GM19468 (cell line): Measurements from ENCODE around the gene ZMYND15.
"Not testable (repeated sequence)": the region's sequence is repeated elsewhere in the genome, so short reads cannot be mapped to it uniquely, and the experiment has no call there.

ENCODE experiments used
- ATAC-seq: cut with Tn5 transposase; IDR thresholded peaks from one replicate; pipeline ENCODE4 v1.9.1; 2021; ENCODE audit warnings: mild to moderate bottlenecking, moderate library complexity, moderate number of reproducible peaks; ENCODE audit not compliant: unreplicated experiment; ENCODE audit errors: extremely low read depth

Gene ZMYND15

DNA sequence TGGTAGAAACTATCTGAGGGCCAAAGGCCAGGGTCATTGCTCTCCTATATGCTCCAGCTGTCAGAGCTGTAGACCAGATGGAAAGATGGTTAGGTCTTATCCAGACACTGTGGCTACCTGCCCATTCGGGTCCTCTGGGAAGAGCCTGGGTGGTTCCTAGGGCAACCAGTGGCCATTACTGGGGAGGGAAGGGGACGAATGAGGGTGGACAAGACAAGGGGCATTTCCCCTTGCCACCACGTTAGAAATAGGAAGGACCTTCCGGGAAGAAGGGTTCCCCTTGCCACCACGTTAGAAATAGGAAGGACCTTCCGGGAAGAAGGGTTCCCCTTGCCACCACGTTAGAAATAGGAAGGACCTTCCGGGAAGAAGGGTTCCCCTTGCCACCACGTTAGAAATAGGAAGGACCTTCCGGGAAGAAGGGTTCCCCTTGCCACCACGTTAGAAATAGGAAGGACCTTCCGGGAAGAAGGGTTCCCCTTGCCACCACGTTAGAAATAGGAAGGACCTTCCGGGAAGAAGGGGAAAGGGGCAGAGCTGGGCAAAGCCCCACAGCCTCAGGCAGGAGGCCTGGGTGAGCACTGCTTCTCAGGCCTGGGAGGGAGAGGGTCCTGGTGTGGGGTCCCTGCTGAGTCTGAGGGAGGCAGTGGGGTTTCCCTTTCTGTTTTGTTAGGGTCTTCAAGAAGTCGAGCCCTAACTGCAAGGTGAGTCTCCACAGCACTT, 25.1 kb upstream of the ZMYND15 start:
- not testable (repeated sequence) for ATAC-seq

DNA sequence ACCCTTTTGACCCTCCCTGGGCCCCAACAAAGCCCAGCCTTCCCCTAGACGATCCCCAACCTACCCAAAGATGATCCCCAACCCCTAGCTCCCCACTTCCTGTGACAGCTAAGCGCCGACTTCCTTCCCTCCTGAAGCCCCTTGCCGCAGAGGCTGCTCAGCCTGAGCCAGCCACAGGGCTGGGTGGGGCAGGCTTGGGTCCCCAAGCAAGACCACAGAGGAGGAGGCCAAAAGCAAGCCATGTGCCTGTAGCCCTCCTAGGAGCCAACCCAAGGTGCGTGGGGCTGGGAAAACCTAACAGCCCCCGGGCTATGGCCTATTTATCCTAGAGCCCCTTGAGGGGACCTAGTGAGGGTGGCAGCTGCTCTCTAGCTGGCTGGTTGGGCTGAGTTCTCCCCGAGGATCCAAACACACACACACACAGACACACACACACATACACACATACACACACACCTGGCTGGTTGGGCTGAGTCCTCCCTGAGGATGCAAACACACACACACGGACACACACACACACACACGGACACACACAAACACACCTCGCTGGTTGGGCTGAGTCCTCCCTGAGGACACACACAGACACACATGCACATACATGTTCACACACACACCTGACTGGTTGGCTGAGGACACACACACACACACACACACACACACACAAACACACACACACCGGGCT, 24.4 kb upstream of the ZMYND15 start:
- ATAC-seq = no peak

DNA sequence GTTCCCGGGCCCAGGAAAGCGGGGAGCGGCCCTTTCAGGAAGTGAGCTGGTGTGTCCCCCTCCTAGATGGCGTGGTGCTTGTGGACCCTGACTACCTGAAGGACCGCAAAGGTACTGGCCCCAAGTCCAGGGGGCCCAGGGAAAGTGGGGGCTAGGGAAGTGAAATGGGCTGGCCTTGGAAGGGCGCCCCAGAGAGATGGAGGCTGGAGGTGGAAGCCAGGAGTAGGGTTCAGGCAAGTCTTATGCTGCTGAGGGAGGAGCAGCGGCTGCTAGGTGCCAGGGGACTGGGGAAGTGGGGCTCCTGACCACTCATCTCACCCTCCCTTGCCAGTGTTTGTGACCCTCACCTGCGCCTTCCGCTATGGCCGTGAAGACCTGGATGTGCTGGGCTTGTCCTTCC, 23.6 kb upstream of the ZMYND15 start:
- no peak for ATAC-seq

DNA sequence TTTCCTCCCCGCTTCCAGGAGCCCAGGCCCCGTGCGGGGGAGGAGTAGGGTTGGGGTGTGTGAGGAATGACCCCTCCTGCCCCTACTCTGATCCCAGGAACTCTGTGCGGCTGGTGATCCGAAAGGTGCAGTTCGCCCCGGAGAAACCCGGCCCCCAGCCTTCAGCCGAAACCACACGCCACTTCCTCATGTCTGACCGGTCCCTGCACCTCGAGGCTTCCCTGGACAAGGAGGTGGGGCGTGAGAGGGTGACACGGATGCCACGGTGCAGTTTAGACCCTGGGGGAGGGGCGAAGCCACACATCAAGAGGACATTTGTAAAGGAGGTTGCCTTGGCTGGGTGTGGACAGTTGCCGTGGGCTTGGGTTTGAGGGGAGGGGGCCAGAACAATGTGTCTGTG, 21.8 kb upstream of the ZMYND15 start:
- no peak for ATAC-seq

DNA sequence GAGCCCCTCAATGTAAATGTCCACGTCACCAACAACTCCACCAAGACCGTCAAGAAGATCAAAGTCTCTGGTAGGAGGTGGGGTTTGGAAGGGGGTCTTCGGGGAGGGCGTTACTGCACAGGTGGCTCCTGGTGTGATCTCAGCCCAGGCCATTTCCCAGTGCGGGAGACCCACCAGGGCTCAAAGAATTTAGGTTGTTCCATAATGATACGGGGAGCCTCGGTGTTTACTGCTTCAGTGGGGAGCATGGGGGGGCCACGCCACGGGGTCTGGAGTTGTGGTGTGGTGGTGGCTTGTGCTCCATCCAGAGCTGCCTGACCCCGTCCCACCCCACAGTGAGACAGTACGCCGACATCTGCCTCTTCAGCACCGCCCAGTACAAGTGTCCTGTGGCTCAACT, 21.4 kb upstream of the ZMYND15 start:
- ATAC-seq = no peak

DNA sequence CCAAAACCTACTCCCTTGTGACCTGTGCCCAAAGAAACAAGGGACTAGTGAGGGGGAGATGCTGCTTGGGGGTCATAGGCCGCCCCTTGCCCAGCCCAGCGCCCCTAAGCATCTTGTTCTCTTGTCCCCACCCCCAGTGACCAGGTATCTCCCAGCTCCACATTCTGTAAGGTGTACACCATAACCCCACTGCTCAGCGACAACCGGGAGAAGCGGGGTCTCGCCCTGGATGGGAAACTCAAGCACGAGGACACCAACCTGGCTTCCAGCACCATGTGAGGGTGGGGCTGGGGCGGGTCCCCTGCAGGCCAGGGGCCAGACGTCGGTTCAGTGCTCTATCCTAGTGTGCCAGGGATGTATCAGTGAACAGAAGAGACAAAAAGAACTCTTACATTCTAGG, 20.5 kb upstream of the ZMYND15 start:
- no peak for ATAC-seq

DNA sequence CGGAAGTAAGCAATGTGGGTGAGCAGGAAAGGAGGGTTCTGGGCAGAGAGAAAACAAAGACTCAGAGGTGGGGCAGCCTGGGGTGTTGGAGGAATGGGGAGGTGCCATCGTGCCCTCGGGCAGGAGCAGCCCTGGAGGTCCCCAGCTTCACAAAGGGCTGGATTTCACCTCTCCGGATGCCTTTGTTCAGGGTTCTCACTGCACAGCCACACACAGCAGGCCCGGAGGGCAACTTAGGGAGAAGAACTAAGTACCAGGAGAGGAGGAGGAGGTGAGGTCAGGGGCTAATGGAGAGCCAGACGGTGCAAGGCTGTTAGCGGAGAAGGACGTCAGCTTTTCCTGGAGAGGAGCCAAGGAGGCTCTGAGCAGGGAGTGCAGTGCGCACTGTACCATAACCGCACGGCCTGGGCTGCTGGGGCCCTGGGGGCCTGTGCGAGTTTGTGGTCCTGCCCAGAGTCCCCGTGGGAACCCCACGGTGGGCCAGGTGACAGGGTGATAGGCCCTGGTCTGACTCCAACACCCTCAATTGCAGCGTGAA, 19.9 kb upstream of the ZMYND15 start:
- ATAC-seq = no peak

DNA sequence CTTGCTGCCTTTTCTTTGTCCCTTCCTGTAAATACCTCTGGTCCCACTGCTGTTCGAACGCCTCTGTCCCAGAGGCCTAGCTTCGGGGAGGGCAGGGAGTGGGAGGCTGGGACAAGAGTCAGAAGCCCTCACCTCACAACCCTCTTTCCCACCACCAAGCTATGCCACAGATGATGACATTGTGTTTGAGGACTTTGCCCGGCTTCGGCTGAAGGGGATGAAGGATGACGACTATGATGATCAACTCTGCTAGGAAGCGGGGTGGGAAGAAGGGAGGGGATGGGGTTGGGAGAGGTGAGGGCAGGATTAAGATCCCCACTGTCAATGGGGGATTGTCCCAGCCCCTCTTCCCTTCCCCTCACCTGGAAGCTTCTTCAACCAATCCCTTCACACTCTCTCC, 18.8 kb upstream of the ZMYND15 start:
- ATAC-seq = no peak

DNA sequence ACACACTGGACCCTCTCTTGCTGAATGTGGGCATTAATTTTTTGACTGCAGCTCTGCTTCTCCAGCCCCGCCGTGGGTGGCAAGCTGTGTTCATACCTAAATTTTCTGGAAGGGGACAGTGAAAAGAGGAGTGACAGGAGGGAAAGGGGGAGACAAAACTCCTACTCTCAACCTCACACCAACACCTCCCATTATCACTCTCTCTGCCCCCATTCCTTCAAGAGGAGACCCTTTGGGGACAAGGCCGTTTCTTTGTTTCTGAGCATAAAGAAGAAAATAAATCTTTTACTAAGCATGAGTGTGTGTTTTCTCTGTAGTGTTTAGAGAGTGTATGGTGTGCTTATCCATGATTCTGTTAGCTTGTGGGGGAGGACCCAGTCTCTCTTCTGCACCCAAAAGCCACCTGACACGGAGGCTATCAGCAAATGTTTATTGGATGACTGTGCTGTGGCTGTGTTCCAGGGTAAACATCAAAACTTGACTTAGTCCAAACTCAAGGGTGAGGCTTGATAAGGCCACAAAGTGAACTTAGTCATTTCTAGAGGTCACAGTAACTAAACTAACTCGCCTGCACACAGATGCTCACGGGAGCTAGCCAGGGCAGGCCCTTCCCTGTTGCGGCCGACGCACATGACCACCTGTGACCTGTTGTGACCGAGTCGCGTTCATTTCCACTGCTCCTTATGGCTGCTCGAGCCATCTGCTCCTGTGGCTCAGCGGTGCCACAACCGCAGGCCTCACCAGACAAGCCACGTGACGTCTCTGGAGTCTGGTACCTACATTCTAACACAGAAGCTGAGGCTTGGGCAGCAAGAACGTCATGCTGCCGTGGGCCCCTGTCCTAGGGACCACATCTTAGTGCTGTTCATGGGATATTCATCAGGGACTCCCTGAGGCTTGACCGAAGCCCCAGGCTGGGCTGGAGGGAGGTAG, 18.2 kb upstream of the ZMYND15 start:
- ATAC-seq = no peak

DNA sequence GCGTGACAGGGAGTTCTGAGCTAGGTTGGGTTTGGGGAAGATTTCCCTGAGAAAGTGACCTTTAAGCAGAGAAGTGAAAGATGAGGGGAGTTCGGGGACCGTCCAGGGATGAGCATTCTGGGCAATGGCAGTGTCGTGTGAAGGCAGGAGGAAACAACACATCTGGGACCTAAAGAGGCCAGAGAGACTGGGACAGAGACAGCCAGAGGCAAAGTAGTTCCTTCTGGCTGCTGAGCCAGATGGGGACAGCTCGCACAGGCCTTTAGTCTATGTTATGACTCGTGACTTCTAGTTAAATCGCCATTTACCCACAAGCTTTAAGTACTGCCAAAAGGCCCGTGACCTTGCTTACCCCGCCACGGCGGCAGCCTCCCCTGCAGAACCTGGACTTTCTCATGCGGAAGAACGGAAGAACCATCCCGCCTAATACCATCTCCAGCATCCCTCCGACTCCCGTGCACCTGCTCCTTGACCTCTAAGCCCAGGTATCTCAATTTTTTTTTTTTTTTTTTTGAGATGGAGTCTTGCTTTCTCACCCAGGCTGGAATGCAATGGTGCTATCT, 16.9 kb upstream of the ZMYND15 start:
- no peak for ATAC-seq

DNA sequence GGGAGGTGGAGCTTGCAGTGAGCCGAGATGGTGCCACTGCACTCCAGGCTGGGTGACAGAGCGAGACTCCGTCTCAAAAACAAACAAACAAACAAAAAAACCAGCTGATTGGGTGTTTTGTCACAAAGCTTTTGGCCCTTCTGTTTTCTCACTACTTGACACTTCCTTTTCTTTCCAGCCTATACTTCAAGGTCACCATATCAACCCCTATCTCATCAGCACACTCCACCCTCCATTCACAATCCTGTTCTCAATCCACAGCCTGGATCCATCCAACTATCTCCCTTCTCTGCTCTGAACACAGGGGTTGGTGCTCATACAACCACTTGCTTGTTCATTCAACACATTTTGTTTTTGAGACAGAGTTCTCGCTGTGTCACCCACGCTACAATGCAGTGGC, 15.0 kb upstream of the ZMYND15 start:
- no peak for ATAC-seq

DNA sequence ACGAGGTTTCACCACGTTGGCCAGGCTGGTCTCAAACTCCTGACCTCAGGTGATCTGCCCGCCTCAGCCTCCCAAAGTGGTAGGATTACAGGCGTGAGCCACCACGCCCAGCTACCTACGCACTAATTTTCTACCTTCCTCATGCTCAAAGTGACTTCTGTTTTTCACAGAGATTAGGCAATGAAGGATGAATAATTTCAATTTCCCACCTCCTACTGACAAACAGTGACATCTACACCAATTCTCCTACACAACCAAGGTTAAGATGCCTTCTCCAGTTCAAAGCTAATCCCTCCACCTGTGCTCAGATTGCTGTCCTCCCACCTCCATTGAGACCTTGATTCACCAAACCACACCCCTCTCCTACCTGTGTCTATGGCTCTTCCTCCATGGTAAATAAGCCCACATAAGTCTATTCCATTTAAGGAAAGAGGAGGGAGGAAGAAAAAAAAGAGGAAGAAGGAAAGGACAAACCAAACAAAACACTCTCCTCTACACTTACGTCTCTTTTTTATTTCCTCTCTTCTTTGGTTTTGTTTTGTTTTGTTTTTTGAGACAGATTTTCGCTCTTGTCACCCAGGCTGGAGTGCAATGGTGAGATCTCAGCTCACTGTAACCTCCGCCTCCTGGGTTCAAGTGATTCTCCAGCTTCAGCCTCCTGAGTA, 13.9 kb upstream of the ZMYND15 start:
- no peak for ATAC-seq

DNA sequence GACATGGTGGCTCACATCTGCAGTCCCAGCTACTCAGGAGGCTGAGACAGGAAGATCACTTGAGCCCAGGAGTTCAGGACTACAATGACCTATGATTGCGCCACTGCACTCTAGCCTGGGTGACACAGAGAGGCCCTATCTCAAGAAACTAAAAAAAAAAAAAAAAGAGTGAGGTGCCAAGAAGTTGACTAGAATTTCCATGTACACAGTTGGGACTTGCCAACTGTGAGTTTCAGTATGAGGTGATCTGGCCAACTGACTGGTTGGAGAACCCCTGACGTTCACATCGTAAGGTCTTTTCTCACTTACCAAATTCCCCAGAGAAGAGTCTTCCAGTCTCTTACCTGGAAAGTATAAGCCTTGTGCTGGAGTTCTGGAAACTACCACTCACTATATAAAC, 11.5 kb upstream of the ZMYND15 start:
- ATAC-seq = no peak

DNA sequence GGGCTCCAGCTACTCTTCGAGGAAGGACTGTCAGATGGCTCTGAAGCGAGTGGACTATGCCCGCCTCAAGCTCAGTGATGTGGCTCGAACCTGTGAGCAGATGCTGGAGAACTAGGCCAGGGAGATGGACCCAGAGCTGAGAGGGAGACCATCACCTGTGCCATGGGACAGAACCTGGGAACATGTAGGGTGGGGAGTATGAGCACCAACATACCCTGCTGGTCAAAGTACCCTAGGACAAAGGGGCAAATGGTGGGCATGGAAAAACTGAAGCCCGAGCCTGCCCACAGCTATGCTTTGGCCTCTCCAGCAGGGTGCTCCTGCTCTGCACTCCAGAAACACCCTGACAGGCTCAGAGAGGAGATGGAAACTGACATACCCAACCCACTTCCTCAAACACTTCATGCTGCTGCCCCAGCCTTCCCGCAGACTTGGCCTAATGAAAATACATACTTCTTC, 6.5 kb upstream of the ZMYND15 start:
- ATAC-seq = no peak

DNA sequence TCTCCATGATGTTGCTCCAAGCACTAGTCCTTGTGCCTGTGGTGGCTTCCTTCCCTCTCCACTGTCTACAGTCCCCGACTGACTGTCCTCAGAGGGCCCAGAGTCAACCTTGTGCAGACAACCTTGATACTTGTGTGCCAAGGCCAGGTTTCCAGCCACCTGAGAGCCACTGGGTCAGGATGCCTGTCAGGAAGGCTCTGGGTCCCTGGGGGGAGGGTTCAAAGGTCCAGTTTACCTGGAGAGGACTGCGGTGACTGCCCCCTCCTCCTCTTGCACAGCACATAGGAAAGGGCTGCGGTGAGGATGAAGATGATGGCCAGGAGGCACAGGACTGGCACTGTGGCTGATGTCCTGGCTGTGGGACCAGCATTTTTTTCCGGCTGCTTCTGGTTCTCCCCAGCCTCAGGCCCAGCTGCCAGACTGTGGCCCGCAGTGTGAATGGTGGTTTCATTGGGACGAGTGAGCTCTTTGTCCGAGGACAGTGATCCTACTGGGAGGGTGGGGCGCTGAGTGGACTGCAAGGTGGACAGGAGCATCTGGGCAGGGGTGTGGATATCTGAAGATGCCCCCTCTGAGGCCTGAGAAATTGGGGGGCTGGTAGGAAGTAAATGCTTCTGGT, 4.7 kb upstream of the ZMYND15 start:
- ATAC-seq = no peak

DNA sequence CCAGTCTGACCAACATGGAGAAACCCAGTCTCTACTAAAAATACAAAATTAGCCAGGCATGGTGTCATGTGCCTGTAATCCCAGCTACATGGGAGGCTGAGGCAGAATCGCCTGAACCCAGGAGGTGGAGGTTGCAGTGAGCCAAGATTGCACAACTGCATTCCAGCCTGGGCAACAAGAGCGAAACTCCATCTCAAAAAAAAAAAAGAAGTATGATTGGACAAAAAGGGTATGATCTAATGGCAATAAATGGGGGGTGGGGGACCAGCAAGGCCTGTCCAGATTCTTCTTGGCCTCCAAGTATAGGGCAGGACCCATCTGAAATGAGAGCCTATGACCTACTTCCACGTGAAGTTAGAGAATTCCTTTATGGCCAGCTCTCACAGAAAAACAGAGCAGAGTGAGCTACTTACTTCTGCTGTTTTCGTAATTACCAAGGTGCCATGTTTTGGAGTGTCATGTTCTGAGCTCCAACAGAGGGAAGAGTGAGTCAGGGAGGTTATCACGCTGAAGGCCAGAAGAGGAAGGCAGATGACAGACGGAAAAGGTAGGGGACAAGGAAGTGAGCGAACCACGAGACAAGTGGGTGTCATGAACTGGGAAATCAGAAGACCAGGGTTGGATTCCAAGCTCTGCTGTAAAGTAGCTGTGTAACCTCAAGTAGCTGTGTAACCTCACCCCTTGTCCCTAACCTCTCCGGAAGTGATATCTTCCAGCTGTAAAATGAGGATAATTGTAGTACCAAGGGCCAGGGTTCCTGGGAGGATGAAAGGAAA, 3.6 kb upstream of the ZMYND15 start:
- ATAC-seq = no peak

DNA sequence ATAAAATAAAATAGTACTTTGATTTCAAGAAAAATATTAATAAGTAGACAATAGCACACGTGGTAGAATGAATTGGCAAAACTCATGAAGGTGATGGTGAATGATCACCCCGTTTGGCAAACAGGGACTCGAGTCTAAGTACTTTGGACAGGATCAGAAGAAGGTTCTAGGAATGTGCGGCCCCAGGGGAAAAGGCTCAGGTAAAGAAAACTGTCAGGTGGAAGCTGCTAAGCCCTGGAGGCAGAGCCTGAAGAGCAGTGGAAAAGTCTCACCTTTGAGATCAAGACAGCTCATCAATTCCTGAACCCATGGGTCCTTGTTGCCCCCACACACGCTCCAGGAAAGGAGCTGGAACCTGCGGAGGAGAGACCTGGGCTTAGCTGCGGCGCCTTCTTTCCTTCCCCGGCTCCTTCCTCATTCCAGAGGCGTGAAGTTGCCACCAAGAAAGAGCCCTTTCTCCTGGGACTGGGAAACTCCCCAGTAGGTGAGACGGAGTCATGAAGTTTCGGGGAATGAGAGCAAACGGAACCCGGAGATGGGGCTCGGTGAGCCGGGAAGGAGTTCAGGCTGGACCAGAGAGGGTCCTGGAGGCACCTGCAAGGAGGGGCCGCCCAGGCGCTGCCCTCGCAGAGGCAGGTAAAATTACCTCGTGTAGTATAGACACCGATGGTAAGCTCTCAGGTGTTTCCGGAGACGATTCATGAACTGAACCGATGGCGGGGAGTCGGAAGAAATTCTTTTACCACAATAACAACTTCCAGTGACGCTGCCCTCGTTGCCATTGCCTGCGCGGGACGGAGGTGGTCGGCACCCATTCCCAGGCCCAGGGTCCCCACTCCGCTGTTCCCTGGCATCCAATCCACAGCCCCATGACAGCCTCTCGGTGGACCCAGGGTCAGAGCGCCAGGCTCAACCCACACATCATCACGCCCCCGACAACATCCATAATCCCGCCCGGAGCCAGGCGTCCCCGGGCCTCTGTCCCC, 1.2 kb upstream of the ZMYND15 start:
- ATAC-seq = no peak

DNA sequence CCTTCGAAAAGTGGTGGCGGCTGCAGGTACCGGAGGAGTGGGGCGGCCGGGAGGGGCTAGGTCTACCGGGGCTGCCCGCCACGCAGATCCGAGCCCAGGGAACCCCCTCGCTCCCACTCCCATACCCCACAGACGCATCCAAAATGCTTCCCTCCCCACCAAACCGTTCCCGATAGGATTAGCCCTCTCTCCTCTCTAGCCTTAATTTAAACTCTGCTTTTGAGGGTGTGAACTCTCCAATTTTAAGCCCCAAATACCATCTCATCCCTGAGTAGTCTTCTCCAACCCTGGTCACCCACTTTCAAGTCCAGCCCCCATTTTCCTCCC, 355 bp downstream of the ZMYND15 start:
- ATAC-seq = no peak
